ENCODE results near the gene SNTG2.

- TF ChIP-seq, protein P1, sequence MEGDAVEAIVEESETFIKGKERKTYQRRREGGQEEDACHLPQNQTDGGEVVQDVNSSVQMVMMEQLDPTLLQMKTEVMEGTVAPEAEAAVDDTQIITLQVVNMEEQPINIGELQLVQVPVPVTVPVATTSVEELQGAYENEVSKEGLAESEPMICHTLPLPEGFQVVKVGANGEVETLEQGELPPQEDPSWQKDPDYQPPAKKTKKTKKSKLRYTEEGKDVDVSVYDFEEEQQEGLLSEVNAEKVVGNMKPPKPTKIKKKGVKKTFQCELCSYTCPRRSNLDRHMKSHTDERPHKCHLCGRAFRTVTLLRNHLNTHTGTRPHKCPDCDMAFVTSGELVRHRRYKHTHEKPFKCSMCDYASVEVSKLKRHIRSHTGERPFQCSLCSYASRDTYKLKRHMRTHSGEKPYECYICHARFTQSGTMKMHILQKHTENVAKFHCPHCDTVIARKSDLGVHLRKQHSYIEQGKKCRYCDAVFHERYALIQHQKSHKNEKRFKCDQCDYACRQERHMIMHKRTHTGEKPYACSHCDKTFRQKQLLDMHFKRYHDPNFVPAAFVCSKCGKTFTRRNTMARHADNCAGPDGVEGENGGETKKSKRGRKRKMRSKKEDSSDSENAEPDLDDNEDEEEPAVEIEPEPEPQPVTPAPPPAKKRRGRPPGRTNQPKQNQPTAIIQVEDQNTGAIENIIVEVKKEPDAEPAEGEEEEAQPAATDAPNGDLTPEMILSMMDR (IDR thresholded peaks at IDR 0.05): no peak
- TF ChIP-seq POLR2A (IDR thresholded peaks at IDR 0.05; ENCODE audit: low read depth) (no peak), POLR2AphosphoS5 (IDR thresholded peaks at IDR 0.05) (no peak), EP300 (IDR thresholded peaks at IDR 0.05) (no peak)
Observed at GRCh38 chr2:1370461-1370860, 419.8 kb downstream of the SNTG2 start.

Measured in esophagus muscularis mucosa (tissue), 4 donors.